ENCODE data around the gene GNB3.

GRCh38 chr12:6824085-6824775, 16.5 kb upstream of the GNB3 start:
- TF ChIP-seq POLR2A (IDR thresholded peaks at IDR 0.05; ENCODE audit: extremely low read depth, insufficient read length) (no peak), CTCF (IDR thresholded peaks at IDR 0.05; ENCODE audit: low read depth, low read length) (no peak), MAX (IDR thresholded peaks at IDR 0.05; ENCODE audit: low read depth, low read length) (no peak)
